Measurements from ENCODE around the gene AGTPBP1.

The AGTPBP1 gene

GRCh38 chr9:85717220-85717619, 24.5 kb downstream of the AGTPBP1 start:
- no peak for DNase-seq (ENCODE audit: low spot score)

DNA sequence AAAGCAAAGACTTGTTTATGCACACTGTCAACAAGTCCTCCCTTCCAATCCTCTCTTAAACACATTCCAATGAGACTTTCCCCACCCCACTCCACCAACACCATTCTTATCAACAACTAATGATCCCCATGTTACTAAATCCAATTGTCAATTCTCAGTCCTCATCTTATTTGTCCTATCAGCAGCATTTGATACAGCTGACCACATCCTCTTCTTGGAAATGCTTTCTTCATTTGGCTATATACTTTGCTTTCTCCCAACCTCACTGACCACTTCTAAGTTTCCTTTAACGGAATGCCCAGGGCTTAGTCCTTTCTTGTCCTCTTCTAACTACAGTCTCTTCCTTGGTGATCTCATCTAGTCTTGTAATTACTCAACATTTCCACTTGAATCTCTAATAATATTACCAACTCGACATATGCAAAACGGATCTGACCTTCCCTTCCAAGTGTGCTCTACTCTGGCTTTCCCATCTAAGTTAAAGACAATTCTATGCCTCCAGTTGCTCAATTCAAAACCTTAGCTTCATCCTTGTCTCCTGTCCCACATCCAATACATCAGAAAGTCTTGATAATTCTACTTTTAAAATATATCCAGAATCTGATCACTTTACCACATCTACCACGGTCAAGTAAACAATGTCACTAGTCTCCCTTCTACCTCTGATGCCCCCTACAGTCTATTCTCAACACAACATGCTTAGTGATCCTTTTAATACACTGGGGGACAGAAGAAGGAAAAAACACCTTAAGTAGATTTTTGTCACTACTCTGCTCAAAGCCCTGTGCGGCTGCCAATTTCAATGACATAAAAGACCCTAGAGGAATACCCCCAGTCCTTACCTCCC, 25.5 kb downstream of the AGTPBP1 start:
- DNase-seq (ENCODE audit: low spot score) = no peak

DNA sequence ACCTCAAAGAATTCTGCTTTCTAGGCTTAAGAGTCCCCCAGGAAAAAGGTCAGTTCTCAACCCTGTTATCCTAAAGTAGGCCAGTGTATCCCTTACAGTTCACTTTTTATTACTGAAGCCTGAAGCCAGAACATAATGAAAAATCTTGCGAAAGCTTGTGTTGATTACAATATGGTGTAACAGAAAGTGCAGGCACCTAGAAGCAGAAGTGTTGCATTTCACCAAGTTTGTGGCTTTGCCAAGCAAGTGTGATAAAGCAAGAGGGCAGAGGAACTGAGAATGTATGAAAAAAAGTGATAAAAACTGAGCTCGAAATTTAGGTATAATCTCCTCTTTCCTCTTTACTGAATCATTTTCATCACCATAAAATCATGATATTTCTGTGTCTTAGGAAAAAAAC, 26.2 kb downstream of the AGTPBP1 start:
- no peak for DNase-seq (ENCODE audit: low spot score)

GRCh38 chr9:85713897-85714296, 27.9 kb downstream of the AGTPBP1 start:
- no peak for DNase-seq (ENCODE audit: low spot score)

- DNase-seq (ENCODE audit: low spot score) = no peak
These were observed 37.0 kb downstream of the AGTPBP1 start for GRCh38 chr9:85704744-85705143.

DNA sequence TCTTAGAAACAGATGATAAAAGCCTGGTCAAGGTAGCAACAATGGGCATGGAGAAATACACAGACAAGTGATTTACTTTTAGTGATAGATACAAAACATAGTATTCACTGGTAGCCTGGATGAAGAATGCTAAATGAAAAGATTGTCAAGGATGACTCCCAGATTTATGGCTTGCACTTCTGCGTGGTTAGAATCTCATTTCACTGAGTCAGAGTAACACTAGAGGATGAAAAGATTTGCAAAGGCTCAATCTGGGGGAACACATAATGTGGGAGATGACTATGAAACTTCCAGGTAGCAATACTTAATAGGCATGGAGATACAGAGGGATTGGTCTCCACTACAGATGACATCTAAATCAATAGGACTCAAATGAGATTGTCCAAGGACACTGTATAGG, 38.4 kb downstream of the AGTPBP1 start:
- no peak for DNase-seq (ENCODE audit: low spot score)

GRCh38 chr9:85702726-85703289, 38.9 kb downstream of the AGTPBP1 start:
- DNase-seq (ENCODE audit: low spot score) = no peak

DNA sequence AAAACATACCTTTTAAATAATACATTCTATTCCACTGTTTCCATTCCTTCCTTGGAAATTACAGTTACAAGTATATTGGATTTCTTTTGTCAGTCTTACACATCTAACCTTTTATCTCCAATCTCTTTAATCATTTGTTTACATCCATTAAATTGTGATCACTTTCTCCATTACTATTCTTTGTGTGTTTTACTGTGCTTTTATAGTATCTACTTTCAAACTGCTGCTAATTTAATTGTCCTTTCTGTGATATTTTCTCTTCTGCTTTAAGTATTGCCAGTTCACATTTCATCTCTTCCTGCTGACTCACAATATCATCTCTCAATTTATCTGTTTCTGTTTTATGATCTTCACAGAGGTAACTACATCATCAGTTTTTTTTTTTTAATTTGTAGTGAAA, 39.6 kb downstream of the AGTPBP1 start:
- DNase-seq (ENCODE audit: low spot score) = no peak

GRCh38 chr9:85700330-85700729, 41.4 kb downstream of the AGTPBP1 start:
- DNase-seq (ENCODE audit: low spot score) = no peak

- no peak for DNase-seq (ENCODE audit: low spot score)
These were observed 53.4 kb downstream of the AGTPBP1 start for GRCh38 chr9:85688361-85688760.

DNA sequence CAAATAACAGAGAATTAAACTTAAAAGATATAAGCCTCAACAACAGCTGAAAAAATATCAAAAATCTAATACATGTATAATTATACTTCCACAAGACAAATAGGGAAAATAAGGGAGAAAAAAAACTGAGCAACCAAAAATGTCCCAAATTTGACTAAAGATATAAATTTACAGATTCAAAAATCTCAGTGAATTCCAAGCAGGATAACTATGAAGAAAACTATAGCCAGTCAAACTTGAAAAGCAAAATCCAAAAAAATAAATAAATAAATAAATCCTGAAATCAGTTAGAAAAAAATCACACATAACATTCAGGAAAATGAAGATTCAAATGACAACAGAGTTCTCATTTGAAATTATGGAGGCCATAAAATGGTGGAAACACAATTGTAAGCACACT, 56.7 kb downstream of the AGTPBP1 start:
- no peak for DNase-seq (ENCODE audit: low spot score)

GRCh38 chr9:85676790-85677189, 65.0 kb downstream of the AGTPBP1 start:
- no peak for DNase-seq (ENCODE audit: low spot score)

DNA sequence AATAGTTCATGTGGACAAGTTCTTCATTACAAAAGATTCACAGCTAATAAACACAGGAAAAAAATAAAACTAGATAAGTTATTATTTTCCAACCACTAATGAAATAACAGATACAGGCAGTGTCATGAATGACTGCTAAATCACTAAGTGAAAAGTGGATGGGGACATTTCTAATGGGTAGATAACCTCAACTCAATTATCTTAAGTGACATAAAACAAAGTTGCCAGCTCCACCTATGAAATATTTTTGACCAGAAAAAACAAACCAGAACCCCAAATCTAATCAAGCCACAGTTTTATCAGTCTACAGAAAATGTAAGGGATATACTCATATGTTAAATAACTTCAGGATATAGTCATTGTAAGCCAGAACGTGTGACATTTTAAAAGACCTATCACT, 74.4 kb downstream of the AGTPBP1 start:
- DNase-seq (ENCODE audit: low spot score) = no peak

DNA sequence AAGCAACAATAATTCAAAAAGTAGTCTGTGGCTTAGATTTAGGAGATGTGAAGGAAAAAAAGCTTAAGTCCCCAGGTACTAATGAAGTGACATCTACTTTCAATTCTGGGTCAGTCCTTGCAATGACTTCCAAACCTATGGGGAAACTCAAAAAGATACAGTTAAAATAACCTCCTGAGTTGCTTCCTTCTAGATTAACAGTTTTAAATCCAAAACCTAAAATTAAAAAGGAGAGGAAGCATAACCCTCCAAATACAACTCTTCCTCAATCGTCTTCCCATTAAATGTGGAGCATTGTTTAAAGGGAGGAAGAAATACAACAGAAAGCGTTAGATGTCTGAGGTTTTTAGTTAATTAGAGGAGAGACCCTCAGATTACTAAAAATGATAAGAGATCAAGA, 75.7 kb downstream of the AGTPBP1 start:
- no peak for DNase-seq (ENCODE audit: low spot score)

DNA sequence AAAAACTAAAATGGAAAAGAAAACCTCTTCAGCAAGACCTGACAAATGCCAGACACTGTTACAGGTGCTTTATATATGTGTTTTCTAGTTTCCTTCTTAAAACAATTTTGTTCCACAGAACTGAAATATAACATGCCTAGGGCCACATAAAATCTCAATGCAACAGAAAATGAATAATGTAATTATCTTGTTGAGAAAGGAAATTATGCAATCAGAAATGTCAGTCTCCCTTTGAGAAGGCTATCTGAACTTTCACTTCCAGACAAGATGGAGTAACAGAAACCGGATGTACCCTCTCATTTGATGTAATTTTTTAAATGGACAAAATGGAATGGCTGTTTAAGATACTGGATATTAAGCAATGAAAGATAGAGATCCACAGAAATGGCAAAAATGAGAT, 79.2 kb downstream of the AGTPBP1 start:
- DNase-seq (ENCODE audit: low spot score) = no peak

- DNase-seq (ENCODE audit: low spot score) = no peak
These were observed 83.0 kb downstream of the AGTPBP1 start for GRCh38 chr9:85658716-85659115.

- DNase-seq (ENCODE audit: low spot score) = no peak
These were observed 88.6 kb downstream of the AGTPBP1 start for GRCh38 chr9:85653153-85653552.

GRCh38 chr9:85647571-85647970, 94.2 kb downstream of the AGTPBP1 start:
- no peak for DNase-seq (ENCODE audit: low spot score)

GRCh38 chr9:85645909-85646627, 95.7 kb downstream of the AGTPBP1 start:
- DNase-seq (ENCODE audit: low spot score) = no peak

GRCh38 chr9:85640425-85640824, 101.3 kb downstream of the AGTPBP1 start:
- DNase-seq (ENCODE audit: low spot score) = no peak

GRCh38 chr9:85639675-85640186, 102.0 kb downstream of the AGTPBP1 start:
- DNase-seq (ENCODE audit: low spot score) = no peak

- DNase-seq (ENCODE audit: low spot score) = no peak
These were observed 109.9 kb downstream of the AGTPBP1 start for GRCh38 chr9:85631809-85632208.

DNA sequence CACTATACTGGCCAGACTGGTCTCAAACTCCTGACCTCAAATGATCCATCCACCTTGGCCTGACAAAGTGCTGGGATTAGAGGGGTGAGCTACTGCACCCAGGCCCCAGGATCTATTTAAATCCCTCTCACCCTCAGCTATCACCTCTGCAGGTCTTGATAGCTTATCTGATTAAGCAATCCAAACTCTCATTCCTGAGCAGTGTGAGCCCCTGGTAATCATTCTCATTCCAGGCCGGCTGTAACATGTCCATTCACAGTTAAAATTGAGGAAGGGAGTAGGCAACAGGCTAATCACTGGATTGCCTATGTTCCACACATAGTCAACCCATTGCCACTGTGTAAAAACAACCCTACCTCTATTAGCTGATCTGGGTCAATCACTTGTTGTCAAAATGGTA, 111.1 kb downstream of the AGTPBP1 start:
- no peak for DNase-seq (ENCODE audit: low spot score)

Measured in AG08396 (cell line).